ENCODE results near the gene ZNF362. TPM values are rescaled to one million over a fixed set of nuclear protein-coding genes. Genes with fewer than 3 reads are reported as not detected.
A peak's percentile ranks its signal among the peaks of the same experiment; 100 is the strongest.

Gene ZNF362
- total and polyA plus RNA-seq, 2 of the 13 experiments (the other 11 are each of a cell fraction or from before 2014, with no cell fraction given) = 8.3 to 14.2 TPM

DNA sequence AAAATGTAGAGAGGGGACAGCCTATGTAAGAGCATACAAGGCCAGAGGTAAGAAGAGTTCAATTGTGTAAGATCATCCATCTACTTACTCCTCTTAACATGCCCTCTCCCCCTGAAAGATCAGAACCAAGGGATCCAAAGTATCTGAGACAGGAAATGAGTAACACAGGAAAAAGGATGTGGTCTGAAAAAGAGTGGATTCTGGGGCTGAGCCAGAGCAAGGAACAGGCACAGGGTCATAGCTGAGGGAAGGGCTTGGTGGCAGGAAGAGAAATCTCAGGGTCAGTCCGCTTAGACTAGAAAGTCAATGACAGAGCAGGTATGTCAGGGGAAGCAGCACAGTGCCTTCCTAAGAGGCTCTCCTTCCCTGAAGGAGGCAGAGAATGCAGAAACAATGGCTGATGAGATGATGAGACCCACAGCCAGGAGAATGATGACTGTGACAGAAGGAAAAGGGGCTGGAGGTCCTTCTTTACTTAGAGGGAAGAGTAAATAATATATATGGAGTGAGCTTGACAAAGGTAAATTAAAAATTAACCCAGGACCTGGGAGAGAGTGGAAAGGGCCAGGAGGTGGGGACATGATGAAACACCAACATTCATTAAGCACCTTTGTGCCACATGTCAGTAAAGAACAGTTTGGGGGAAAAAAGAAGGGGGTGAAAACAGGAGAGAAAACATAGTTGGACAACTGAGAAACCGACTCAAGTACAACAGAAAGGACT is 90.8 kb downstream of the ZNF362 start:
- FAIRE-seq (peak; percentile 88), ATAC-seq (peak; percentile 73), DNase-seq (ENCODE audit: low spot score) (peak; percentile 94)
- Histone ChIP-seq H3K27ac (ENCODE audit: extremely low read length, insufficient read depth, low read length) (peak overlapping the region; percentile 92), H3K27me3 (ENCODE audit: control insufficient read depth in 1 of 2, insufficient read depth in 2 of 2, low read length in 2 of 2) (no peaks in the 10 kb centered on the region; a peak in 1 of 5 replicates), H3K4me1 (ENCODE audit: insufficient read depth, low read length) (peaks cover 82% of the 10 kb centered on the region), H4K20me1 (ENCODE audit: insufficient read depth, low read length) (peaks cover 3% of the 10 kb centered on the region; the same call in 1 of the 2 replicates), H3K79me2 (ENCODE audit: insufficient read depth, low read length) (peaks cover 69% of the 10 kb centered on the region), H3K9ac (ENCODE audit: insufficient read depth, low read depth, low read length) (peak overlapping the region; percentile 81), H2AFZ (ENCODE audit: low read length) (no peak overlapping the region), H3K36me3 (replicated peaks in 1 of 2; ENCODE audit: control insufficient read depth in 1 of 2, insufficient read depth in 2 of 2, low read length in 2 of 2) (peaks cover 2 to 18% of the 10 kb centered on the region in 2 experiments; a peak in 2 of 5 replicates), H3K4me2 (ENCODE audit: low read depth, low read length) (peak overlapping the region; percentile 88), H3K4me3 (replicated peaks in 1 of 3; ENCODE audit: insufficient read depth in 1 of 3, low read depth in 2 of 3, low read length in 3 of 3) (peak overlapping the region; percentile 82 to 94 (median 88)), H3K9me3 (ENCODE audit: low read length) (no peaks in the 10 kb centered on the region)
- BruUV-seq (replicated peaks) = no TSS peak
- WGBS (ENCODE audit: low lambda C conversion rate) = 2% methylated on average over 2 of the region's 2 CpGs
- in situ Hi-C loops (cut with HindIII; ENCODE audit: extremely low pct_ligation_motif_present, low pct_unique_long_range_greater_than_20kb) = no loop called here
- POLR2A ChIA-PET = interaction anchor here (0.9 to 2.7 kb wide), 11 partner anchors 8 to 165 kb away, joined by 3 to 16 read pairs (median 5); partner anchors contain the start of genes A3GALT2 and TRIM62
- CTCF ChIA-PET (ENCODE audit: low intra/inter-chr PET ratio, low total read pairs) = no interaction called here
- intact Hi-C loops (cut with micrococcal nuclease; ENCODE audit: unreplicated experiment) = loop anchor here (1.0 kb wide), 1 partner anchor 220 kb away; no protein-coding TSS in a partner anchor
- no peak for TF ChIP-seq NFKBIZ (CRISPR knock-in tag; IDR thresholded peaks at IDR 0.05)
- TF ChIP-seq ZNF235 (CRISPR knock-in tag; IDR thresholded peaks at IDR 0.05; ENCODE audit: borderline replicate concordance) = no peak
- TF ChIP-seq, protein P1, sequence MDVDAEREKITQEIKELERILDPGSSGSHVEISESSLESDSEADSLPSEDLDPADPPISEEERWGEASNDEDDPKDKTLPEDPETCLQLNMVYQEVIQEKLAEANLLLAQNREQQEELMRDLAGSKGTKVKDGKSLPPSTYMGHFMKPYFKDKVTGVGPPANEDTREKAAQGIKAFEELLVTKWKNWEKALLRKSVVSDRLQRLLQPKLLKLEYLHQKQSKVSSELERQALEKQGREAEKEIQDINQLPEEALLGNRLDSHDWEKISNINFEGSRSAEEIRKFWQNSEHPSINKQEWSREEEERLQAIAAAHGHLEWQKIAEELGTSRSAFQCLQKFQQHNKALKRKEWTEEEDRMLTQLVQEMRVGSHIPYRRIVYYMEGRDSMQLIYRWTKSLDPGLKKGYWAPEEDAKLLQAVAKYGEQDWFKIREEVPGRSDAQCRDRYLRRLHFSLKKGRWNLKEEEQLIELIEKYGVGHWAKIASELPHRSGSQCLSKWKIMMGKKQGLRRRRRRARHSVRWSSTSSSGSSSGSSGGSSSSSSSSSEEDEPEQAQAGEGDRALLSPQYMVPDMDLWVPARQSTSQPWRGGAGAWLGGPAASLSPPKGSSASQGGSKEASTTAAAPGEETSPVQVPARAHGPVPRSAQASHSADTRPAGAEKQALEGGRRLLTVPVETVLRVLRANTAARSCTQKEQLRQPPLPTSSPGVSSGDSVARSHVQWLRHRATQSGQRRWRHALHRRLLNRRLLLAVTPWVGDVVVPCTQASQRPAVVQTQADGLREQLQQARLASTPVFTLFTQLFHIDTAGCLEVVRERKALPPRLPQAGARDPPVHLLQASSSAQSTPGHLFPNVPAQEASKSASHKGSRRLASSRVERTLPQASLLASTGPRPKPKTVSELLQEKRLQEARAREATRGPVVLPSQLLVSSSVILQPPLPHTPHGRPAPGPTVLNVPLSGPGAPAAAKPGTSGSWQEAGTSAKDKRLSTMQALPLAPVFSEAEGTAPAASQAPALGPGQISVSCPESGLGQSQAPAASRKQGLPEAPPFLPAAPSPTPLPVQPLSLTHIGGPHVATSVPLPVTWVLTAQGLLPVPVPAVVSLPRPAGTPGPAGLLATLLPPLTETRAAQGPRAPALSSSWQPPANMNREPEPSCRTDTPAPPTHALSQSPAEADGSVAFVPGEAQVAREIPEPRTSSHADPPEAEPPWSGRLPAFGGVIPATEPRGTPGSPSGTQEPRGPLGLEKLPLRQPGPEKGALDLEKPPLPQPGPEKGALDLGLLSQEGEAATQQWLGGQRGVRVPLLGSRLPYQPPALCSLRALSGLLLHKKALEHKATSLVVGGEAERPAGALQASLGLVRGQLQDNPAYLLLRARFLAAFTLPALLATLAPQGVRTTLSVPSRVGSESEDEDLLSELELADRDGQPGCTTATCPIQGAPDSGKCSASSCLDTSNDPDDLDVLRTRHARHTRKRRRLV (CRISPR knock-in tag; IDR thresholded peaks at IDR 0.05) = no peak
- TF ChIP-seq HNRNPLL (IDR thresholded peaks at IDR 0.05; ENCODE audit: low read depth, low read length, poor library complexity, severe bottlenecking) = no peak
- TF ChIP-seq ZNF749 (CRISPR knock-in tag; IDR thresholded peaks at IDR 0.05; ENCODE audit: borderline replicate concordance) = no peak
- TF ChIP-seq, protein P2, sequence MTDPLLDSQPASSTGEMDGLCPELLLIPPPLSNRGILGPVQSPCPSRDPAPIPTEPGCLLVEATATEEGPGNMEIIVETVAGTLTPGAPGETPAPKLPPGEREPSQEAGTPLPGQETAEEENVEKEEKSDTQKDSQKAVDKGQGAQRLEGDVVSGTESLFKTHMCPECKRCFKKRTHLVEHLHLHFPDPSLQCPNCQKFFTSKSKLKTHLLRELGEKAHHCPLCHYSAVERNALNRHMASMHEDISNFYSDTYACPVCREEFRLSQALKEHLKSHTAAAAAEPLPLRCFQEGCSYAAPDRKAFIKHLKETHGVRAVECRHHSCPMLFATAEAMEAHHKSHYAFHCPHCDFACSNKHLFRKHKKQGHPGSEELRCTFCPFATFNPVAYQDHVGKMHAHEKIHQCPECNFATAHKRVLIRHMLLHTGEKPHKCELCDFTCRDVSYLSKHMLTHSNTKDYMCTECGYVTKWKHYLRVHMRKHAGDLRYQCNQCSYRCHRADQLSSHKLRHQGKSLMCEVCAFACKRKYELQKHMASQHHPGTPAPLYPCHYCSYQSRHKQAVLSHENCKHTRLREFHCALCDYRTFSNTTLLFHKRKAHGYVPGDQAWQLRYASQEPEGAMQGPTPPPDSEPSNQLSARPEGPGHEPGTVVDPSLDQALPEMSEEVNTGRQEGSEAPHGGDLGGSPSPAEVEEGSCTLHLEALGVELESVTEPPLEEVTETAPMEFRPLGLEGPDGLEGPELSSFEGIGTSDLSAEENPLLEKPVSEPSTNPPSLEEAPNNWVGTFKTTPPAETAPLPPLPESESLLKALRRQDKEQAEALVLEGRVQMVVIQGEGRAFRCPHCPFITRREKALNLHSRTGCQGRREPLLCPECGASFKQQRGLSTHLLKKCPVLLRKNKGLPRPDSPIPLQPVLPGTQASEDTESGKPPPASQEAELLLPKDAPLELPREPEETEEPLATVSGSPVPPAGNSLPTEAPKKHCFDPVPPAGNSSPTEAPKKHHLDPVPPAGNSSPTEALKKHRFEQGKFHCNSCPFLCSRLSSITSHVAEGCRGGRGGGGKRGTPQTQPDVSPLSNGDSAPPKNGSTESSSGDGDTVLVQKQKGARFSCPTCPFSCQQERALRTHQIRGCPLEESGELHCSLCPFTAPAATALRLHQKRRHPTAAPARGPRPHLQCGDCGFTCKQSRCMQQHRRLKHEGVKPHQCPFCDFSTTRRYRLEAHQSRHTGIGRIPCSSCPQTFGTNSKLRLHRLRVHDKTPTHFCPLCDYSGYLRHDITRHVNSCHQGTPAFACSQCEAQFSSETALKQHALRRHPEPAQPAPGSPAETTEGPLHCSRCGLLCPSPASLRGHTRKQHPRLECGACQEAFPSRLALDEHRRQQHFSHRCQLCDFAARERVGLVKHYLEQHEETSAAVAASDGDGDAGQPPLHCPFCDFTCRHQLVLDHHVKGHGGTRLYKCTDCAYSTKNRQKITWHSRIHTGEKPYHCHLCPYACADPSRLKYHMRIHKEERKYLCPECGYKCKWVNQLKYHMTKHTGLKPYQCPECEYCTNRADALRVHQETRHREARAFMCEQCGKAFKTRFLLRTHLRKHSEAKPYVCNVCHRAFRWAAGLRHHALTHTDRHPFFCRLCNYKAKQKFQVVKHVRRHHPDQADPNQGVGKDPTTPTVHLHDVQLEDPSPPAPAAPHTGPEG (CRISPR knock-in tag; IDR thresholded peaks at IDR 0.05) = no peak
- no peak for TF ChIP-seq GABPA (IDR thresholded peaks at IDR 0.05; ENCODE audit: low read depth, low read length)
- peak; percentile 81 for TF ChIP-seq GABPA (CRISPR knock-in tag; IDR thresholded peaks at IDR 0.05; ENCODE audit: low read depth)
- TF ChIP-seq ZNF558 (CRISPR knock-in tag; IDR thresholded peaks at IDR 0.05; ENCODE audit: borderline replicate concordance) = no peak
- TF ChIP-seq CREB1 (IDR thresholded peaks at IDR 0.05) = no peak
- TF ChIP-seq CREB1 (CRISPR knock-in tag; IDR thresholded peaks at IDR 0.05) = peak; percentile 63
- TF ChIP-seq ATRX (CRISPR knock-in tag; IDR thresholded peaks at IDR 0.05; ENCODE audit: borderline replicate concordance) = no peak
- TF ChIP-seq RFXANK (CRISPR knock-in tag; IDR thresholded peaks at IDR 0.05) = no peak
- TF ChIP-seq HNF4A (CRISPR knock-in tag; IDR thresholded peaks at IDR 0.05) = no peak; the same call in none of the 2 replicates

Data from HepG2 (cell line).